Mammary epithelial cell (primary cell): Measurements from ENCODE around the gene GARRE1.

Source experiments
- CTCF ChIP-seq, 2 donors: IDR thresholded peaks in 1 of 2; conservative IDR thresholded peaks in 1 of 2; 2 replicates each; pipeline ENCODE4 v1.5.1; 2011 to 2012; ENCODE audit warnings: inconsistent platforms in 2 of 2, low read length in 2 of 2, mild to moderate bottlenecking in 2 of 2, control low read depth in 1 of 2, low read depth in 1 of 2; ENCODE audit not compliant: insufficient read depth in 1 of 2; ENCODE audit errors: extremely low read depth in 1 of 2
- EZH2 ChIP-seq: IDR thresholded peaks from 2 replicates; pipeline ENCODE4 v1.6.1; 2012; ENCODE audit warnings: low read length, inconsistent platforms, borderline replicate concordance

GRCh38 chr19:34276614-34277013, 22.3 kb downstream of the GARRE1 start:
- TF ChIP-seq CTCF (conservative IDR thresholded peaks at IDR 0.05 in 1 of 2, IDR thresholded peaks at IDR 0.05 in 1 of 2; ENCODE audit: extremely low read depth in 1 of 2, insufficient read depth in 1 of 2, low read depth in 1 of 2, low read length in 2 of 2), result no peak
- no peak for TF ChIP-seq EZH2
